Astrocyte (in vitro differentiated cells and primary cell): ENCODE measurements around the gene SLC4A3.

Experiments
- CTCF ChIP-seq: IDR thresholded peaks from 2 replicates; pipeline ENCODE4 v1.5.1; 2011; ENCODE audit warnings: low read depth, mild to moderate bottlenecking, inconsistent platforms, low read length, moderate library complexity; ENCODE audit not compliant: insufficient read depth
- EZH2 ChIP-seq: IDR thresholded peaks from 2 replicates; pipeline ENCODE4 v1.6.1; 2012; ENCODE audit warnings: mild to moderate bottlenecking, low read length, inconsistent platforms; ENCODE audit not compliant: insufficient read depth

GRCh38 chr2:219612577-219613286 is 14.7 kb upstream of the SLC4A3 start:
- TF ChIP-seq EZH2 (no peak), CTCF (no peak)
